Measurements from ENCODE around the gene LRRC52. TPM values are rescaled to one million over a fixed set of nuclear protein-coding genes. Genes with fewer than 3 reads are reported as not detected.

LRRC52 gene
- total and polyA plus RNA-seq, 2 of the 13 experiments (the other 11 are each of a cell fraction or from before 2014, with no cell fraction given) = not detected

DNA sequence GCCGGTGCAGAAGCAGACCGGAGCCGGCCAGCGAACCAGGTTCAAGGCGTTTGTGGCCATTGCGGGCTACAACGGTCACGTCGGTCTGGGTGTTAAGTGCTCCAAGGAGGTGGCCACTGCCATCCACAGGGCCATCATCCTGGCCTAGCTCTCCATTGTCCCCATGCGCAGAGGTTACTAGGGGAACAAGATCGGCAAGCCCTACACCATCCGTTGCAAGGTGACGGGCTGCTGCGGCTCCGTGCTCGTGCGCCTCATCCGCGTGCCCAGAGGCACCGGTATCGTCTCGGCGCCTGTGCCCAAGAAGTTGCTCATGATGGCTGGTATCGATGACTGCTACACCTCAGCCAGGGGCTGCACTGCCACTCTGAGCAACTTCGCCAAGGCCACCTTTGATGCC lies 38.1 kb downstream of the LRRC52 start:
- CTCF ChIA-PET (ENCODE audit: low intra/inter-chr PET ratio, low total read pairs) = no interaction called here
- in situ Hi-C loops (cut with HindIII; ENCODE audit: extremely low pct_ligation_motif_present, low pct_unique_long_range_greater_than_20kb) (loop anchor here (25.0 kb wide), 1 partner anchor 445 kb away; no protein-coding TSS in a partner anchor), intact Hi-C loops (cut with micrococcal nuclease; ENCODE audit: unreplicated experiment) (no loop called here)
- H3K27me3 ChIP-seq (ENCODE audit: control insufficient read depth in 1 of 2, insufficient read depth in 2 of 2, low read length in 2 of 2) = no peaks in the 10 kb centered on the region
- no peaks in the 10 kb centered on the region for H3K36me3 ChIP-seq (replicated peaks in 1 of 2; ENCODE audit: control insufficient read depth in 1 of 2, insufficient read depth in 2 of 2, low read length in 2 of 2)
- H3K4me3 ChIP-seq (replicated peaks in 1 of 3; ENCODE audit: insufficient read depth in 1 of 3, low read depth in 2 of 3, low read length in 3 of 3) = no peak overlapping the region
- H4K20me1 ChIP-seq (ENCODE audit: insufficient read depth, low read length) = no peaks in the 10 kb centered on the region
- H3K9me3 ChIP-seq (ENCODE audit: low read length) = no peaks in the 10 kb centered on the region
- no peaks in the 10 kb centered on the region for H3K79me2 ChIP-seq (ENCODE audit: insufficient read depth, low read length)
- no peak overlapping the region for H3K27ac ChIP-seq (ENCODE audit: extremely low read length, insufficient read depth, low read length)
- no TSS peak for BruUV-seq (replicated peaks)
- H3K4me2 ChIP-seq (ENCODE audit: low read depth, low read length) = no peak overlapping the region
- POLR2A ChIA-PET = no interaction called here
- WGBS (ENCODE audit: low lambda C conversion rate) = 84% methylated on average over 4 of the region's 25 CpGs
- H3K4me1 ChIP-seq (ENCODE audit: insufficient read depth, low read length) = no peaks in the 10 kb centered on the region
- DNase-seq (ENCODE audit: low spot score) (no peak), ATAC-seq (no peak), FAIRE-seq (no peak)
- H3K9ac ChIP-seq (ENCODE audit: insufficient read depth, low read depth, low read length) = no peak overlapping the region
- H2AFZ ChIP-seq (ENCODE audit: low read length) = no peak overlapping the region
- TF ChIP-seq ZBTB40 (IDR thresholded peaks at IDR 0.05) (no peak), ZBTB40 (CRISPR knock-in tag; IDR thresholded peaks at IDR 0.05) (no peak), ZNF234 (CRISPR knock-in tag; conservative IDR thresholded peaks at IDR 0.05) (no peak), ZNF343 (CRISPR knock-in tag; IDR thresholded peaks at IDR 0.05) (no peak), NFYB (CRISPR knock-in tag; IDR thresholded peaks at IDR 0.05) (no peak), ARID2 (CRISPR knock-in tag; IDR thresholded peaks at IDR 0.05; ENCODE audit: borderline replicate concordance) (no peak), ATAD3A (CRISPR knock-in tag; IDR thresholded peaks at IDR 0.05) (no peak), SKI (IDR thresholded peaks at IDR 0.05; ENCODE audit: partially characterized antibody) (no peak), FOSL2 (CRISPR knock-in tag; IDR thresholded peaks at IDR 0.05) (no peak)
- TF ChIP-seq, protein P1, sequence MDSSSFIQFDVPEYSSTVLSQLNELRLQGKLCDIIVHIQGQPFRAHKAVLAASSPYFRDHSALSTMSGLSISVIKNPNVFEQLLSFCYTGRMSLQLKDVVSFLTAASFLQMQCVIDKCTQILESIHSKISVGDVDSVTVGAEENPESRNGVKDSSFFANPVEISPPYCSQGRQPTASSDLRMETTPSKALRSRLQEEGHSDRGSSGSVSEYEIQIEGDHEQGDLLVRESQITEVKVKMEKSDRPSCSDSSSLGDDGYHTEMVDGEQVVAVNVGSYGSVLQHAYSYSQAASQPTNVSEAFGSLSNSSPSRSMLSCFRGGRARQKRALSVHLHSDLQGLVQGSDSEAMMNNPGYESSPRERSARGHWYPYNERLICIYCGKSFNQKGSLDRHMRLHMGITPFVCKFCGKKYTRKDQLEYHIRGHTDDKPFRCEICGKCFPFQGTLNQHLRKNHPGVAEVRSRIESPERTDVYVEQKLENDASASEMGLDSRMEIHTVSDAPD (CRISPR knock-in tag; IDR thresholded peaks at IDR 0.05) = no peak
- TF ChIP-seq, protein P2, sequence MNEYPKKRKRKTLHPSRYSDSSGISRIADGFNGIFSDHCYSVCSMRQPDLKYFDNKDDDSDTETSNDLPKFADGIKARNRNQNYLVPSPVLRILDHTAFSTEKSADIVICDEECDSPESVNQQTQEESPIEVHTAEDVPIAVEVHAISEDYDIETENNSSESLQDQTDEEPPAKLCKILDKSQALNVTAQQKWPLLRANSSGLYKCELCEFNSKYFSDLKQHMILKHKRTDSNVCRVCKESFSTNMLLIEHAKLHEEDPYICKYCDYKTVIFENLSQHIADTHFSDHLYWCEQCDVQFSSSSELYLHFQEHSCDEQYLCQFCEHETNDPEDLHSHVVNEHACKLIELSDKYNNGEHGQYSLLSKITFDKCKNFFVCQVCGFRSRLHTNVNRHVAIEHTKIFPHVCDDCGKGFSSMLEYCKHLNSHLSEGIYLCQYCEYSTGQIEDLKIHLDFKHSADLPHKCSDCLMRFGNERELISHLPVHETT (CRISPR knock-in tag; conservative IDR thresholded peaks at IDR 0.05) = no peak
- TF ChIP-seq, protein P3, sequence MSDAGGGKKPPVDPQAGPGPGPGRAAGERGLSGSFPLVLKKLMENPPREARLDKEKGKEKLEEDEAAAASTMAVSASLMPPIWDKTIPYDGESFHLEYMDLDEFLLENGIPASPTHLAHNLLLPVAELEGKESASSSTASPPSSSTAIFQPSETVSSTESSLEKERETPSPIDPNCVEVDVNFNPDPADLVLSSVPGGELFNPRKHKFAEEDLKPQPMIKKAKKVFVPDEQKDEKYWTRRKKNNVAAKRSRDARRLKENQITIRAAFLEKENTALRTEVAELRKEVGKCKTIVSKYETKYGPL (CRISPR knock-in tag; IDR thresholded peaks at IDR 0.05) = no peak
- TF ChIP-seq, protein P4, sequence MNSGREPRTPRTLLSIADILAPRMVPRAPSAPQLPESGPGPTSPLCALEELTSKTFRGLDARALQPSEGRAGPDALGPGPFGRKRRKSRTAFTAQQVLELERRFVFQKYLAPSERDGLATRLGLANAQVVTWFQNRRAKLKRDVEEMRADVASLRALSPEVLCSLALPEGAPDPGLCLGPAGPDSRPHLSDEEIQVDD (CRISPR knock-in tag; IDR thresholded peaks at IDR 0.05; ENCODE audit: borderline replicate concordance) = no peak

All from HepG2 (cell line).